DOHH2 (cell line): ENCODE measurements around the gene TBCC.
A peak's percentile ranks its signal among the peaks of the same experiment; 100 is the strongest.

ENCODE experiments used
- H3F3A ChIP-seq: fragments of 200-600 bp; sonication (generic), shearing (Covaris generic); 2 replicates; pipeline ENCODE4 v1.6.0; 2016; ENCODE audit warnings: antibody characterized with exemption, mild to moderate bottlenecking; ENCODE audit not compliant: control insufficient read depth, insufficient read depth
- H3K27ac ChIP-seq: fragments of 200-600 bp; sonication (generic); 2 replicates; pipeline ENCODE4 v1.5.1; 2014; ENCODE audit warnings: low read depth, mild to moderate bottlenecking, low read length, moderate library complexity
- H3K27me3 ChIP-seq: fragments of 200-600 bp; sonication (generic); 2 replicates; pipeline ENCODE4 v1.6.1; 2014; ENCODE audit warnings: mild to moderate bottlenecking, low read length, mixed read lengths; ENCODE audit not compliant: control insufficient read depth
- H3K36me3 ChIP-seq: fragments of 200-600 bp; sonication (generic); 2 replicates; pipeline ENCODE4 v1.6.1; 2014; ENCODE audit warnings: mild to moderate bottlenecking, low read length, moderate library complexity, mixed read lengths; ENCODE audit not compliant: control insufficient read depth
- H3K4me1 ChIP-seq: fragments of 200-600 bp; sonication (generic); 2 replicates; pipeline ENCODE4 v1.6.1; 2014; ENCODE audit warnings: mild to moderate bottlenecking, low read length, mixed read lengths; ENCODE audit not compliant: control insufficient read depth
- H3K4me2 ChIP-seq: fragments of 200-600 bp; sonication (generic); 2 replicates; pipeline ENCODE4 v1.6.0; 2014; ENCODE audit warnings: mild to moderate bottlenecking, low read length, moderate library complexity
- H3K4me3 ChIP-seq: fragments of 200-600 bp; sonication (generic); 2 replicates; pipeline ENCODE4 v1.5.1; 2014; ENCODE audit warnings: mild to moderate bottlenecking, low read length, mixed read lengths
- H3K79me2 ChIP-seq: fragments of 200-600 bp; sonication (generic); 2 replicates; pipeline ENCODE4 v1.6.1; 2014; ENCODE audit warnings: mild to moderate bottlenecking, low read length, mixed read lengths; ENCODE audit not compliant: control insufficient read depth
- H3K9me2 ChIP-seq: fragments of 200-600 bp; sonication (generic); replicated peaks from 2 replicates; pipeline ENCODE4 v1.6.1; 2014; ENCODE audit warnings: mild to moderate bottlenecking, low read length, mixed read lengths; ENCODE audit not compliant: control insufficient read depth
- H3K9me3 ChIP-seq: fragments of 200-600 bp; sonication (generic); 2 replicates; pipeline ENCODE4 v1.6.1; 2014; ENCODE audit warnings: antibody characterized with exemption, low read length, mixed read lengths; ENCODE audit not compliant: control insufficient read depth, insufficient read depth
- H4K20me1 ChIP-seq: fragments of 200-600 bp; sonication (generic); 2 replicates; pipeline ENCODE4 v1.6.0; 2014; ENCODE audit warnings: low read depth, mild to moderate bottlenecking, antibody characterized with exemption, low read length, moderate library complexity; ENCODE audit not compliant: control insufficient read depth, insufficient read depth
- EZH2phosphoT487 ChIP-seq: fragments of 200-600 bp; sonication (generic); IDR thresholded peaks from 2 replicates; pipeline ENCODE4 v1.6.1; 2017; ENCODE audit warnings: borderline replicate concordance, mild to moderate bottlenecking, antibody characterized with exemption, low read length, moderate library complexity, mixed read lengths
- TF ChIP-seq, protein P1 (sequence below): fragments of 200-600 bp; sonication (generic); IDR thresholded peaks from one replicate; pipeline ENCODE4 v1.5.1; 2014; ENCODE audit warnings: antibody characterized with exemption, mild to moderate bottlenecking, low read depth, low read length; ENCODE audit not compliant: poor library complexity, severe bottlenecking

Gene TBCC

GRCh38 chr6:42786525-42786985 lies 40.7 kb upstream of the TBCC start:
- H3K36me3 ChIP-seq: peaks cover 73% of the 10 kb centered on the region
- peak overlapping the region; percentile 66 for H3K4me2 ChIP-seq
- H3K27me3 ChIP-seq: no peaks in the 10 kb centered on the region
- H3F3A ChIP-seq: peaks cover 45% of the 10 kb centered on the region
- H3K9me2 ChIP-seq: no peaks in the 10 kb centered on the region
- peaks cover 63% of the 10 kb centered on the region for H3K4me1 ChIP-seq
- TF ChIP-seq, protein P1, sequence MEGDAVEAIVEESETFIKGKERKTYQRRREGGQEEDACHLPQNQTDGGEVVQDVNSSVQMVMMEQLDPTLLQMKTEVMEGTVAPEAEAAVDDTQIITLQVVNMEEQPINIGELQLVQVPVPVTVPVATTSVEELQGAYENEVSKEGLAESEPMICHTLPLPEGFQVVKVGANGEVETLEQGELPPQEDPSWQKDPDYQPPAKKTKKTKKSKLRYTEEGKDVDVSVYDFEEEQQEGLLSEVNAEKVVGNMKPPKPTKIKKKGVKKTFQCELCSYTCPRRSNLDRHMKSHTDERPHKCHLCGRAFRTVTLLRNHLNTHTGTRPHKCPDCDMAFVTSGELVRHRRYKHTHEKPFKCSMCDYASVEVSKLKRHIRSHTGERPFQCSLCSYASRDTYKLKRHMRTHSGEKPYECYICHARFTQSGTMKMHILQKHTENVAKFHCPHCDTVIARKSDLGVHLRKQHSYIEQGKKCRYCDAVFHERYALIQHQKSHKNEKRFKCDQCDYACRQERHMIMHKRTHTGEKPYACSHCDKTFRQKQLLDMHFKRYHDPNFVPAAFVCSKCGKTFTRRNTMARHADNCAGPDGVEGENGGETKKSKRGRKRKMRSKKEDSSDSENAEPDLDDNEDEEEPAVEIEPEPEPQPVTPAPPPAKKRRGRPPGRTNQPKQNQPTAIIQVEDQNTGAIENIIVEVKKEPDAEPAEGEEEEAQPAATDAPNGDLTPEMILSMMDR: no peak
- TF ChIP-seq EZH2phosphoT487: no peak
- H3K79me2 ChIP-seq: peaks cover 95% of the 10 kb centered on the region
- peak overlapping the region; percentile 29 for H3K27ac ChIP-seq
- peak overlapping the region; percentile 87 for H3K4me3 ChIP-seq
- H4K20me1 ChIP-seq: peaks cover 5% of the 10 kb centered on the region; the same call in 1 of the 2 replicates
- H3K9me3 ChIP-seq: no peaks in the 10 kb centered on the region

DNA sequence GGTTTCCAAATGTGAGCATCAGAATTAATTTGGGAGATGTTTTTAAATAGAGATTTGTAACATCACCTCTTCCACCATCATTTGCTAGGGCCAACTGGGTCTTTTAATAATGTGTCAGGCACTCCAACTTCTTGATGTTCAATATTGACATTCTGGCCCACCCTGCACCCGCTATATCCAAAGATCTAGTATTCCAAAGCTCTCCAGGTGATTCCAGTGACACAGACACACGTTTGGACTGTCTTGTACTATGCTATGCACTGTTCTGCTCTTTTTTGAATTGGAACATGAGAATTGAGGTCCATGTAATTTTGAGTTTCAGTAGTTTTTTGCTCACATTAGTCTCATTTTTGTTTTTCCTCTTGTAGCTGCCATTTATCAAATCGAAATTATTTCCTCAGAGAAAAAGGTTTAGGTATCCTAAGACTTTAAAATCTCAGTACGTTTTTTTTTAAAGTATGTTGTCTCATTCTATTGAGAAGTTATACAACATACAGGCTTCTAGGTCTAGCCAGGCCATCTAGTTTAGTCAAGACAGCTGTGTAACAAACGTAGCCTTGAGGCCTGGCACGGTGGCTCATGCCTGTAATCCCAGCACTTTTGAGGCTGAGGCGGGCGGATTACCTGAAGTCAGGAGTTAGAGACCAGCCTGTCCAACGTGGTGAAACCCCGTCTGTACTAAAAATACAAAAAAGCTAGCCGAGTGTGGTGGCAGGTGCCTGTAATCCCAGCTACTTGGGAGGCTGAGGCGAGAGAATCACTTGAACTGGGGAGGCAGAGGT lies 39.0 kb upstream of the TBCC start:
- TF ChIP-seq EZH2phosphoT487: no peak
- TF ChIP-seq, protein P1: no peak
- Histone ChIP-seq H3K27ac (peak overlapping the region; percentile 99), H4K20me1 (peaks cover 5% of the 10 kb centered on the region; the same call in 1 of the 2 replicates), H3K36me3 (peaks cover 67% of the 10 kb centered on the region), H3K27me3 (no peaks in the 10 kb centered on the region), H3K9me3 (no peaks in the 10 kb centered on the region), H3F3A (peaks cover 43% of the 10 kb centered on the region), H3K4me1 (peaks cover 71% of the 10 kb centered on the region), H3K4me3 (peak overlapping the region; percentile 87), H3K9me2 (no peaks in the 10 kb centered on the region), H3K4me2 (peak overlapping the region; percentile 66), H3K79me2 (peaks cover 84% of the 10 kb centered on the region)

GRCh38 chr6:42783876-42784642 lies 38.2 kb upstream of the TBCC start:
- Histone ChIP-seq H4K20me1 (peaks cover 5% of the 10 kb centered on the region; the same call in 1 of the 2 replicates), H3K4me1 (peaks cover 71% of the 10 kb centered on the region), H3K9me3 (no peaks in the 10 kb centered on the region), H3K79me2 (peaks cover 84% of the 10 kb centered on the region), H3K27ac (peak overlapping the region; percentile 99), H3K4me3 (peak overlapping the region; percentile 87), H3K4me2 (peak overlapping the region; percentile 66), H3K27me3 (no peaks in the 10 kb centered on the region), H3K9me2 (no peaks in the 10 kb centered on the region), H3F3A (peaks cover 41% of the 10 kb centered on the region), H3K36me3 (peaks cover 61% of the 10 kb centered on the region)
- no peak for TF ChIP-seq EZH2phosphoT487
- TF ChIP-seq, protein P1: no peak
